T47D (cell line): ENCODE data around the gene CCND2.

Experiments
- DNase-seq, 2 experiments: peaks; one replicate each; pipeline versions ENCODE4 v3.0.0 to v3.0.0-alpha.2; 2011 to 2012; ENCODE audit warnings: low read depth in 1 of 2, low spot score in 1 of 2
- JUND ChIP-seq: IDR thresholded peaks from 2 replicates; pipeline ENCODE4 v1.6.1; 2012; ENCODE audit warnings: low read depth
- in situ Hi-C: cut with HindIII; loops from 2 replicates; pipeline ENCODE4 v1.10.0; 2016; ENCODE audit warnings: low sequenced_read_pairs, low pct_unique_long_range_greater_than_20kb

The CCND2 gene

DNA sequence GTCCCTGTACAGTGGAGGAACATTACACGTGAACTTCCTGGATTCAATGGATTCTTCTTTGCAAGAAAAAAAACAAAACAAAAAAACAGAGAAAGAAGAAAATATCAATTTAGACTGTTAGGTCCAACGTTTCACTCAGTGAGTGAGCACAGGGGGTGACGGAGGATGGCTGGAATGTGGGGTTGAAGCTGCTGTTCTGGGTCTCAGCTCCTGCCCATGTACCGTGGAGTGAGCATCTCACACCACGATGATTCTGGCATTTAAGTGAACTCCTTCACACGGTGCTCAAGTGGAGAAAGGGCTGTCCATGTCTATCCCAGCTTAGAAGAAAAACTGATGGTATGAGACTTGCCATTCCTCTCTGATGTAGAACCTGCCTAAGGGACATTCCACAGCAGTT, 23.2 kb downstream of the CCND2 start:
- DNase-seq = no peak

DNA sequence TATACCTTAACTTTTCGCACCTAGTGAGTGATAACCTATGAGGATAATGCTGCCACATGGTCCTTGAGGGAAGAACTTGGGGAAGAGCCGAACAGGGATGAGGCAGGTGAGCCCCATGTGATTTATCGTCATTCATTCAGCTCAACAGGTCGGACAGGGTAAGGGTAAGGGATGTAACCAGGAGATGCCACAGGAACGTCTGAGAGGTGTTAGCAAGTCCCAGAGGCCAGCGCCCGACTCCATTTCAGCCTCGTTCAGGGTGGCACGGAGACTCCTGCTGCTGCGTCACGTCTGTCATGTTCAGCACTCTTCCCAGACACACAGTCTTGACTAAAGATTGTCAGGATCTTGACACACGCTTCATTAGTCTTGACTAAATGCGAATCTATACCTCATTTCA, 24.1 kb downstream of the CCND2 start:
- in situ Hi-C loops = no loop called here
- no peak for TF ChIP-seq JUND
- no peak for DNase-seq

More for the DNA sequence above, 23.2 kb downstream of the CCND2 start:
- no peak for TF ChIP-seq JUND
- in situ Hi-C loops = no loop called here

DNA sequence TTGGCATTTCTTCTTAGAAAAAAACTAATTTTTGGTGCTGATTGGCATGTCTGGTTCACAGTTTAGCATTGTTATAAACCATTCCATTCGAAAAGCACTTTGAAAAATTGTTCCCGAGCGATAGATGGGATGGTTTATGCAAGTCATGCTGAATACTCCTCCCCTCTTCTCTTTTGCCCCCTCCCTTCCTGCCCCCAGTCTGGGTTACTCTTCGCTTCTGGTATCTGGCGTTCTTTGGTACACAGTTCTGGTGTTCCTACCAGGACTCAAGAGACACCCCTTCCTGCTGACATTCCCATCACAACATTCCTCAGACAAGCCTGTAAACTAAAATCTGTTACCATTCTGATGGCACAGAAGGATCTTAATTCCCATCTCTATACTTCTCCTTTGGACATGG, 27.3 kb downstream of the CCND2 start:
- no peak for DNase-seq
- in situ Hi-C loops = no loop called here
- TF ChIP-seq JUND = no peak

DNA sequence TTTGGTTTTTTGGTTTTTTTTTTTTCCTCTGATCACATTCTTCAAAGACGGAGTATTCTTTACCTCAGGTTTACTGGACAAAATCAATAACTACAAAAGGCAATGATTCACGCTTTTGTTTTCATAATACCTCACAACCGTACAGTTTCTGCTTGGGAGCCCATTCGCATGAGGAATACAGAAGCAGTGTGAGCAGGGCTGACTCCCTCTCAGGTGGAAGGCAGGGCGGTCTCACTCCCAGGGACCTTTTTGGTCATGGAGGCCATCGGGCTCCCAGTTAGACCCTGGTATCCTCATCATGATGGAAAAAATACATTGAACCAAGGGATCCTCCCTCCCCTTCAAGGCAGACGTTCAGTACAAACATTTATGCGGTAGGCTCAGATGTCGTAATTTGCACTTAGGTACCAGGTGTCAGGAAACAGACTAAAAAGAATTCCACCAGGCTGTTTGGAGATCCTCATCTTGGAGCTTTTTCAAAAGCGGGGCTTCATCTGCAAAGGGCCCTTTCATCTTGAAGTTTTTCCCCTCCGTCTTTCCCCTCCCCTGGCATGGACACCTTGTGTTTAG, 28.5 kb downstream of the CCND2 start:
- no peak for TF ChIP-seq JUND
- no peak for DNase-seq
- in situ Hi-C loops = no loop called here

DNA sequence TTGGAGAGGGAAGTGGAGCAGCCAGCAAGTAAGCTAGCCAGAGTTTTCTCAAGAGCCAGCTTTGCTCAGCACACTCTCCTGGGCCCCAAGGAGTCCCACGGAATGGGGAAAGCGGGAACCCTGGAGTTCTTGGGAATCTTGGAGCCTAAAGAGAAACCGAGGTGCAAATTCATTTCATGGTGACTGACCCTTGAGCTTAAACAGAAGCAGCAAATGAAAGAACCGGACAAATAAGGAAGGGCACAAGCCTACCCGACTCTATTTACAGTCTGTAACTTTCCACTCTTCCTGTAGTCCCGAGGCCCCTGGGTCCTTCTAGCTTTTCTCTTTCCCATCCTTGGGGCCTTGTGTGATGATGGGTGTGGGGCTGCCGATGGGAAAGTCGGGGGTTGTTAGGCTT, 29.3 kb downstream of the CCND2 start:
- TF ChIP-seq JUND = no peak
- DNase-seq = no peak
- in situ Hi-C loops = no loop called here

DNA sequence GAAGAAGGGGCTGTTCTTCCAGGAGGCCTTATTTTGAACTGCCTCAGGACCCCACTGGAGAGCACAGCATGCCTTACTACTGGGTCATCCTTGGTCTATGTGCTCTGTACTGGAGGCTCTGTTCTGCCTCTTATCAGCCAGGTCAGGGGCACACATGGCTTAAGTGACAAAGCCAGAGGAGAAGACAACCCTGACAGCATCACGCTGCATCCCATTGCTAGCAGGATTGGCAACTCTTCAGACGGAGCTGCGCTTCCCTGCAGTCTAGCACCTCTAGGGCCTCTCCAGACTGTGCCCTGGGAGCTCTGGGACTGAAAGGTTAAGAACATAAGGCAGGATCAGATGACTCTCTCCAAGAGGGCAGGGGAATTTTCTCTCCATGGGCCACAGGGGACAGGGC, 30.2 kb downstream of the CCND2 start:
- DNase-seq = no peak
- TF ChIP-seq JUND = no peak
- in situ Hi-C loops = no loop called here

DNA sequence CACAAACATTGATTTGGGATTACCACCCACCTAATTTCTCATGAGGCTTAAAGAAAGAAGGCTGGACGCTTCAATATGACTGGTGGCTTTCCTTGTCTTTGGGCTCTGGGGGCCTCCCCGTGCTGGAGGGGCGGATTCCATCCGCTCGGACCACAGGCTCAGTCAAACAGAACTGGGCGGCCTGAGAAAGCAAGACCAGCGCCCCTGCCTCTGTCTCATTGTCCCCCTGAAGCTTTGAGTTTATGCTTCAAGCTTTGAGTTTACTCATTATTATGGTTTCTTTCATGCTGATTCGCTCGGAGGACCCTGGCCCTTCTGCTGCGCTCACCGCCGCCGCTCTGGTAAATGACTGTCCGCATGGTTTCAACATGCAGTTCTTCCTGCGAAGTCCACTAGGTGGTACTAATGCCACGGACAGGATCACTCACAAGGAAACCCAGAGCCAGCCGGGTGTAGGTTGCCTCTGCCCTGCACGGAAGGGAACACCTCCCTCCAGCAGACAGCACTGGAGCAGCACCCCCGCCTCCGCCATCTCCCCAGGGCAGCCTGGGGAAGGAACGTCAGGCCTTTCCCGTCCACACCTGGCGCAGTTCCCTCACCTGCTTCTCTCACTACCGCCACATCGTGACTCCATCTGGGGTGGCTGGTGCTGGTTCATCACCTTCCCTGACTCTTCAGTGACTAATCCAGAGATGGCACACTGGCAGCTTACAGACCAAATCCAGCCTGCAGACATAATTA, 34.2 kb downstream of the CCND2 start:
- in situ Hi-C loops = no loop called here
- peak; percentile 35 to 80 for DNase-seq
- no peak for TF ChIP-seq JUND

DNA sequence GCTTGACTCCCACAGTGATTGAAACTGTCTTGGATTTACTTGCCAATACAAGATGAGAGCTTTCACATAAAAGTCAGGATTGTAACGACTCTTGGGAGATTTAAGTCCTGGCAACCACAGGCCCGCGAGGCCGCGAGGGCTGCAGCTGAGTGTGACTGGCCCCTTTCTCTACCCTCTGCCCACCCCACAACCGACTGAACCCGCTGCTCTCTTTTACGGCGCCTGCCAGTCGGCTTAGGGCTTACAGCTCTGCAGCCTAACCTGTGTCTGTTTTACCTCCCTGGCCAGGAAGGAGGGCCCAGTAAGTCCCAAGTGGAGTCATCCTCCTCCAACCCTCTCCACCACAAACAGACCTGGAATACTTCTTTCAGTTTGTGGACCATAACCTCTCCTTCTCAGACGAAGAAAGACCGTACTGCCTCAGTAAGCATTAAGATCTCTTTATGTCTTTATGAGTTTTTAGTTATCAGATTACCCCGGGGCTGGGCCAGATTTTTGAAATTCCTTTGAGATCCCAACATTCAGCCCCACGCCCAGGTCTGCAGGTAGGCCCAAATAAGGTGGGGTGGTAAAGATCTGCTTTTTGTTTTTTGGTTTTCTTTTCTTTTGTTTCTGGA, 34.9 kb downstream of the CCND2 start:
- in situ Hi-C loops = no loop called here
- no peak for TF ChIP-seq JUND

DNA sequence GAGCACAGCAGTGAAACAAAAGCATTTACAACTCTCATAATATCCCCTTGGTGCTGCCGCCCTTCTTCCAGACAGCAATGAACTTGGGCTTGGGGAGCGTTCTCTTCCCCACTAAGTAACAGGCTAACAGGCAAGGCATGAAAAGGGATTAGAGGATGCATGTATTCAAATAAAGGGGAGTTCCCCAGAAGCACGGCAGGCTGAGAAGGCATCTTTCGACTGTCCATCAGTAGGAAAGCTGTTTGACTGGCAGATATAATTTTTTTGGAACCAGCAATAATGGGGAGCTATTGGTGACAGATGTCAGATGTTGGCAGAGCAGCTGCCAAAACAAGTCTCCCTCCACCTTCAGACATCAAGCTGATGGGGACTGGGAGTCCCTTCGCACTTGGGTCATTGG, 38.2 kb downstream of the CCND2 start:
- DNase-seq = no peak
- in situ Hi-C loops = no loop called here
- no peak for TF ChIP-seq JUND

More for the DNA sequence above, 34.9 kb downstream of the CCND2 start:
- DNase-seq = peak in 1 of 2 experiments; percentile 52

DNA sequence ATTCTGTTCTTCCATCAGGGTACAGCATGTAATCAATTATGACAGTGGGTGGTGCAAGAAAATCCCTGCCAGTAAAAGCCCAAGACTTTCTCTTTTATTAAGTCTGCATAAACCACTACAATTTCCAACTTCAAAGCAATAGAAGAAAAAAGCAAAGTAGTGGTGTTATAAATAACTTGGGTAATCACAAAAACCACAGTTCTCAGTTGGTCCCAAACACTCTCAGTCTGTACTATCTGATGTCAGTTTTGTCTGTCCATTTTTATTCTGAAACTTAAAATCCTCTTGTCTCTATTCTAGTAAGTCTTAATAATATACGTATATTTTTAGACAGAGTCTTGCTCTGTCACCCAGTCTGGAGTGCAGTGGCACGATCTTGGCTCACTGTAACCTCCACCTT, 38.7 kb downstream of the CCND2 start:
- no peak for TF ChIP-seq JUND
- DNase-seq = no peak
- in situ Hi-C loops = no loop called here

DNA sequence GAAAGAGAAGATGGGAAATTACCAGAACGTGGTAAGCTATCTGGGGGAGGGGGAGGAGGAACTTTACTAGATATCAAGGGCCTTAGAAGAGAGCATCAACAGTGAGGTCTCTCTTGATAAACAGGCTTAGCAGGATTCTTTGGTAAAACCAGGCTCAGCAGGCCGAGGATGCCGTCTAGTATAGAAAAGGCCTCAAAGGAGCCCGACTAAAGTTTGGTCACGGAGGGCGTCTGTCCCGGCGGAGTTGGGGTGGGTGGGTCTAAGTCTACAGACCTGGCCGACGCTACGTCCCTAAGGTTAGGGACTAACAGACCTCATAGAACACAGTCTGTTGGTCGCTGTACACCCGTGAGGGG, 46.9 kb downstream of the CCND2 start:
- peak in 1 of 2 experiments; percentile 28 for DNase-seq
- TF ChIP-seq JUND = no peak
- in situ Hi-C loops = no loop called here

DNA sequence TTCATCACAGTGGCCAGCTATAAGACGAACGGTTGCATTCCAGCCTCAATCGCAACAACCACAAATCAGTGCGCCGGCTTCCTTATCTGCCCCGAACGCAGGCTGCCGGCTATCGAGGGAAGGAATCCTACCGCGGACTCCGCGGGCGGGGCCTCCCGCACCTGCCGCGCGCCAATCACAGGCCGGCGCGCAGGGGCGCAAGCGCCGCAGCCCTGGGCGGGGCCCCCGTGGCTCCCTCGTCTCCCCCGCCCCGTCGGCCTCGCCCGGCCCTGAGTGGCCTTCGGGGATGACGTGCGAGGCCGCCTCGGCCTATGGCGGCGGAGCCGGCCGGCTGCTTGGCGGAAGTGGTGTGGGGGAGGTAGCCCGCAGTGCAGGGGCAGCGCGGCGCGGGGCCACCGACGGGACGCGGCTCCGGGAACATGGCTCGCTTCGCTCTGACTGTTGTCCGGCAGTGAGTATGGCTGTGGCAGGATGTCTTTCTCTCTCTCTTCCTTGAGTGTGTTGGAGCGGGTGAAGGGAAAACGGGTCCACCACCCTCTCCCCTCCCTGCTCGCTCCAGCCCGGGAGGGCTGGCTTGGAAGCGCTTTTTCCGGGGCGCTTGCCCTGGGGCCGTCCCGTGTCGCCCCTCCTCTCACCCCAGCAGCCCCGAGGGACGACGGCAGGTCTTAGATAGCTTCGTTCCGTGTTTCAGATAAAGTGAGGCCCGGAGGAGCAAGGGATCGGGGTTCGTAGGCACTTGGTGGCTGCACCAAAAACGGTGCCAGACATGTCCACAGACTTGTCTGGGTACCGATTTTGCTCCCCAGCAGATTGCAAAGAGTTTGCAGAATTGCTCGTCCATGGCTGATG, 47.5 kb downstream of the CCND2 start, which contains the start of gene TIGAR:
TIGAR (plus strand) TSS at position 361 of the 849 bp plus-strand sequence; CDS start at position 420, 59 bp downstream.
- in situ Hi-C loops = no loop called here
- TF ChIP-seq JUND = no peak
- DNase-seq = peak; percentile 71 to 86
